A172 (cell line): ENCODE measurements around the gene APOC1. TPM values are rescaled to one million over a fixed set of nuclear protein-coding genes. Genes with fewer than 3 reads are reported as not detected.
"Not testable (repeated sequence)": the region's sequence is repeated elsewhere in the genome, so short reads cannot be mapped to it uniquely, and the experiment has no call there.

Source experiments
- DNase-seq: peaks from one replicate; pipeline ENCODE4 v3.0.0-alpha.2; 2015; ENCODE audit warnings: low spot score
- total RNA-seq: library from RNA; depleted of rRNA; stranded (reverse); fragments of >200 nt; shearing (Covaris generic); gene quantifications from 2 replicates; pipeline ENCODE4 v1.2.3, GENCODE V29; 2014; rRNA removed

The APOC1 gene
- total RNA-seq = not detected in 2 replicates

GRCh38 chr19:44914433-44915206 lies at the start of gene APOC1:
APOC1 (plus strand) TSS chr19:44914608; CDS start chr19:44914892, 284 bp downstream.
- peak; percentile 61 for DNase-seq

- DNase-seq = no peak
Measured at GRCh38 chr19:44865196-44865767, 49.1 kb upstream of the APOC1 start.

- no peak for DNase-seq
Measured at GRCh38 chr19:44866664-44867063, 47.7 kb upstream of the APOC1 start.

- no peak for DNase-seq
Measured at GRCh38 chr19:44867578-44867977, 46.8 kb upstream of the APOC1 start.

- DNase-seq = peak; percentile 61
Measured at GRCh38 chr19:44869733-44870470, 44.5 kb upstream of the APOC1 start.

- no peak for DNase-seq
Measured at GRCh38 chr19:44871809-44872208, 42.6 kb upstream of the APOC1 start.

GRCh38 chr19:44872661-44873060 lies 41.7 kb upstream of the APOC1 start:
- no peak for DNase-seq

- no peak for DNase-seq
Measured at GRCh38 chr19:44874317-44874716, 40.1 kb upstream of the APOC1 start.

- peak; percentile 53 for DNase-seq
Measured at GRCh38 chr19:44875666-44876451, 38.5 kb upstream of the APOC1 start.

GRCh38 chr19:44876930-44877535 lies 37.4 kb upstream of the APOC1 start:
- no peak for DNase-seq

- no peak for DNase-seq
Measured at GRCh38 chr19:44878120-44878865, 36.1 kb upstream of the APOC1 start.

GRCh38 chr19:44879309-44880065 lies 34.9 kb upstream of the APOC1 start:
- no peak for DNase-seq

GRCh38 chr19:44882063-44882462 lies 32.3 kb upstream of the APOC1 start:
- DNase-seq = no peak

GRCh38 chr19:44882619-44883397 lies 31.6 kb upstream of the APOC1 start:
- DNase-seq = not testable (repeated sequence)

- no peak for DNase-seq
Measured at GRCh38 chr19:44883922-44884321, 30.5 kb upstream of the APOC1 start.

GRCh38 chr19:44884566-44884965 lies 29.8 kb upstream of the APOC1 start:
- DNase-seq = no peak

- no peak for DNase-seq
Measured at GRCh38 chr19:44886141-44886540, 28.3 kb upstream of the APOC1 start.

- no peak for DNase-seq
Measured at GRCh38 chr19:44887648-44888047, 26.8 kb upstream of the APOC1 start.

- not testable (repeated sequence) for DNase-seq
Measured at GRCh38 chr19:44888335-44888734, 26.1 kb upstream of the APOC1 start.
